Left ventricle myocardium superior (tissue), 1 donor: ENCODE measurements around the gene GSTO1. TPM values are rescaled to one million over a fixed set of nuclear protein-coding genes. Genes with fewer than 3 reads are reported as not detected.
A peak's percentile ranks its signal among the peaks of the same experiment; 100 is the strongest.
"Not testable (repeated sequence)": the region's sequence is repeated elsewhere in the genome, so short reads cannot be mapped to it uniquely, and the experiment has no call there.

Source experiments
- ATAC-seq: fragments of 200-7000 bp; cut with Tn5 transposase; one replicate; pipeline ENCODE4 v1.9.1; 2020; ENCODE audit warnings: mild to moderate bottlenecking, moderate library complexity
- DNase-seq: peaks from one replicate; pipeline ENCODE4 v3.0.0-alpha.2; 2020
- intact Hi-C: fragments of 100-400 bp; cut with micrococcal nuclease; formaldehyde crosslinking; loops from one replicate; pipeline ENCODE4 v1.11.0; 2022
- total RNA-seq: library from RNA; stranded (reverse); fragmentation: NEBNext Ultra II Directional; extraction: Animal tissue kit (Norgen Biotek cat#: 25700); gene quantifications from one replicate; pipeline ENCODE4 v1.2.1, GENCODE V29; 2021
- donor health status: DM: no; HTN: yes; CAD: no; lungs with severe emphysema.

GSTO1 gene
- total RNA-seq, 1 donor from 2014 or later, result 163 TPM

- intact Hi-C loops, result no loop called here
These were observed 7.7 kb upstream of the GSTO1 start for GRCh38 chr10:104246976-104247375.

GRCh38 chr10:104247513-104248146 is 7.1 kb upstream of the GSTO1 start:
- DNase-seq, result no peak
- no peak for ATAC-seq
- intact Hi-C loops, result no loop called here

More at GRCh38 chr10:104246976-104247375, 7.7 kb upstream of the GSTO1 start:
- ATAC-seq, result peak; percentile 78
- DNase-seq, result no peak

GRCh38 chr10:104248931-104249330 is 5.8 kb upstream of the GSTO1 start:
- DNase-seq, intact Hi-C loops, ATAC-seq: not testable (repeated sequence)

GRCh38 chr10:104250371-104250770 is 4.3 kb upstream of the GSTO1 start:
- intact Hi-C loops, result no loop called here
- ATAC-seq (no peak), DNase-seq (no peak)

GRCh38 chr10:104251443-104251842 is 3.2 kb upstream of the GSTO1 start:
- DNase-seq (no peak), ATAC-seq (no peak)
- intact Hi-C loops, result no loop called here

GRCh38 chr10:104252368-104252767 is 2.3 kb upstream of the GSTO1 start:
- DNase-seq (no peak), ATAC-seq (no peak)
- intact Hi-C loops, result no loop called here

- DNase-seq, result no peak
- ATAC-seq, result no peak
- intact Hi-C loops, result no loop called here
These were observed 1.6 kb upstream of the GSTO1 start for GRCh38 chr10:104253106-104253505.

GRCh38 chr10:104253606-104254410 is 884 bp upstream of the GSTO1 start:
- intact Hi-C loops, result no loop called here
- DNase-seq, result no peak
- no peak for ATAC-seq

GRCh38 chr10:104255311-104255981 is 754 bp downstream of the GSTO1 start:
- intact Hi-C loops, result no loop called here
- ATAC-seq (peak; percentile 55), DNase-seq (no peak)

GRCh38 chr10:104256335-104256961 is 1.8 kb downstream of the GSTO1 start:
- no peak for DNase-seq
- intact Hi-C loops, result no loop called here
- no peak for ATAC-seq

- intact Hi-C loops, result no loop called here
- DNase-seq, result no peak
- no peak for ATAC-seq
These were observed 2.5 kb downstream of the GSTO1 start for GRCh38 chr10:104257235-104257634.

GRCh38 chr10:104258209-104258608 is 3.5 kb downstream of the GSTO1 start:
- intact Hi-C loops, result no loop called here
- DNase-seq (no peak), ATAC-seq (no peak)

GRCh38 chr10:104259456-104259855 is 4.8 kb downstream of the GSTO1 start:
- intact Hi-C loops, result no loop called here
- ATAC-seq (no peak), DNase-seq (no peak)

- intact Hi-C loops, result no loop called here
- ATAC-seq (peak; percentile 55), DNase-seq (peak; percentile 31)
These were observed 5.5 kb downstream of the GSTO1 start for GRCh38 chr10:104259999-104260774.

GRCh38 chr10:104260775-104261115 is 6.1 kb downstream of the GSTO1 start:
- peak; percentile 16 for ATAC-seq
- no peak for DNase-seq
- intact Hi-C loops, result no loop called here

- DNase-seq (no peak), ATAC-seq (peak; percentile 81)
- intact Hi-C loops, result no loop called here
These were observed 7.4 kb downstream of the GSTO1 start for GRCh38 chr10:104262055-104262454.

- no peak for ATAC-seq
- no peak for DNase-seq
- intact Hi-C loops, result no loop called here
These were observed 10.1 kb downstream of the GSTO1 start for GRCh38 chr10:104264783-104265182.

GRCh38 chr10:104267721-104268404 is 13.2 kb downstream of the GSTO1 start:
- DNase-seq (no peak), ATAC-seq (no peak)
- intact Hi-C loops, result no loop called here

- ATAC-seq (no peak), DNase-seq (no peak)
- intact Hi-C loops, result no loop called here
These were observed 13.7 kb downstream of the GSTO1 start for GRCh38 chr10:104268405-104268712.
